Smooth muscle cell (in vitro differentiated cells): ENCODE results near the gene AHSG. TPM values are rescaled to one million over a fixed set of nuclear protein-coding genes. Genes with fewer than 3 reads are reported as not detected.
A peak's percentile ranks its signal among the peaks of the same experiment; 100 is the strongest.

Experiments used
- DNase-seq: peaks from one replicate; lab custom pipeline; 2025; ENCODE audit not compliant: unreplicated experiment; lab: John Stamatoyannopoulos, UW
- H2AFZ ChIP-seq: fragments of 200-600 bp; sonication (generic); 2 replicates; pipeline ENCODE4 v1.6.0; 2016; ENCODE audit warnings: antibody characterized with exemption, low read depth, mild to moderate bottlenecking
- H3F3A ChIP-seq: fragments of 200-600 bp; sonication (generic); 2 replicates; pipeline ENCODE4 v1.6.0; 2017; ENCODE audit warnings: antibody characterized with exemption, low read depth
- H3K27ac ChIP-seq: fragments of 200-600 bp; sonication (generic); 2 replicates; pipeline ENCODE4 v1.5.1; 2016; ENCODE audit warnings: low read depth, mild to moderate bottlenecking
- H3K27me3 ChIP-seq: fragments of 200-600 bp; sonication (generic); 2 replicates; pipeline ENCODE4 v1.6.1; 2016; ENCODE audit warnings: low read depth, mild to moderate bottlenecking
- H3K36me3 ChIP-seq: fragments of 200-600 bp; sonication (generic); 2 replicates; pipeline ENCODE4 v1.5.1; 2016; ENCODE audit warnings: low read depth
- H3K4me1 ChIP-seq: fragments of 200-600 bp; sonication (generic); 2 replicates; pipeline ENCODE4 v1.5.1; 2016; ENCODE audit warnings: low read depth
- H3K4me2 ChIP-seq: fragments of 200-600 bp; sonication (generic); 2 replicates; pipeline ENCODE4 v1.6.0; 2016; ENCODE audit warnings: mild to moderate bottlenecking
- H3K4me3 ChIP-seq: fragments of 200-600 bp; sonication (generic); 2 replicates; pipeline ENCODE4 v1.5.1; 2016; ENCODE audit warnings: mild to moderate bottlenecking
- H3K79me2 ChIP-seq: fragments of 200-600 bp; sonication (generic); 2 replicates; pipeline ENCODE4 v1.6.0; 2016; ENCODE audit warnings: low read depth, mild to moderate bottlenecking
- H3K9ac ChIP-seq: fragments of 200-600 bp; sonication (generic); 2 replicates; pipeline ENCODE4 v1.6.0; 2016; ENCODE audit warnings: low read depth
- H3K9me3 ChIP-seq: fragments of 200-600 bp; sonication (generic); replicated peaks from 2 replicates; pipeline ENCODE4 v1.5.1; 2016; ENCODE audit warnings: low read depth
- H4K20me1 ChIP-seq: fragments of 200-600 bp; sonication (generic); 2 replicates; pipeline ENCODE4 v1.6.0; 2016; ENCODE audit warnings: low read depth
- WGBS: methylation state at CpG from one replicate; pipeline ENCODE4 v1.1.7; 2016; ENCODE audit warnings: low lambda C conversion rate; 5-methylcytosine and 5-hydroxymethylcytosine counted together
- polyA plus RNA-seq: library from polyadenylated mRNA; unstranded; fragments of >200 nt; fragmentation: Nextera tagmentation; extraction: Ambion mirVana; gene quantifications from 2 replicates; pipeline ENCODE4 v1.2.1, GENCODE V29; 2016
- total RNA-seq: library from RNA; depleted of rRNA; stranded (reverse); fragments of >200 nt; gene quantifications from 2 replicates; pipeline ENCODE4 v1.2.3, GENCODE V29; 2014
- TF ChIP-seq, protein P1 (sequence below): fragments of 200-600 bp; sonication (generic); IDR thresholded peaks from 2 replicates; pipeline ENCODE4 v1.5.1; 2017; ENCODE audit warnings: borderline replicate concordance, mild to moderate bottlenecking, antibody characterized with exemption; ENCODE audit not compliant: insufficient read depth, poor library complexity, severe bottlenecking

AHSG gene
- total and polyA plus RNA-seq, 2 experiments from 2014 or later = 0.16 to 0.18 TPM

DNA sequence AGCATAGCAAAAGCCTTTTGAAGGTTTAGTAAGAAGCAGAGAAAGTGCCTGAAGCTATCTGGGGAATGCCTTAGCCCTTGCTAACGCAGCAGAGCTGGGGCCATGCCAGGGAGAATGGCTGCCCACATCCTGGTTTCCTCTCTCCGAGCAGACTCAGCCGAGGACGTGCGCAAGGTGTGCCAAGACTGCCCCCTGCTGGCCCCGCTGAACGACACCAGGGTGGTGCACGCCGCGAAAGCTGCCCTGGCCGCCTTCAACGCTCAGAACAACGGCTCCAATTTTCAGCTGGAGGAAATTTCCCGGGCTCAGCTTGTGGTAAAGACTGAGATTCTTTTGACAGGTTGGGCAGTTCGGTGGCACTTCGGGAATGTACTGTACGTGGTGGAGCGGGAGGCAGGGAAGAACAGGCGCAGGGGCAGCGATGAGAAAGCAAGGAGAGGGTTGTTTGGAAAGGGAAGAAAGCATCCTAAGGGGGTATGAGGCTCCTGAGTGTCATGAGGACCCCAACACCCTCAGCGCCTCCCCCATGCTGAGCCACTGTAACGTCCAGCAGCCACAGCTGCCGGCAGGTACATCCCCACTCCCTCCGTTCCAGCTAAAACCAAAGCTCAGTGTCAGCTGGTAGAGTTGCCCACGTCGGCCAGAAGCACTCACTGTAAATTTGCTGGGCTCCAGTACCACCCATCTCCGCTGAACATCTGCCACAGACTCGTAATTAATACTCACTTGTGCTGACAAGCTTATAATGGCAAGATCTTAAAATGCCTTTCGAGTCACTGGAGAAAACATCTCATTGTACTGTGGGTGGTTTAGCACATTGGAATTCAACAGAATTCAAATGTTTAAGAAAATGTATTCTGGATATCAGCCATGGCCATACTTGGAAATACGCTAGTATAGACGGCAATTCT lies 4.4 kb downstream of the AHSG start:
- DNase-seq = peak; percentile 48
- peak overlapping the region; percentile 56 for H3K4me2 ChIP-seq
- peak overlapping the region; percentile 2 for H2AFZ ChIP-seq
- WGBS = 31% methylated on average over 31 of the region's 31 CpGs
- H4K20me1 ChIP-seq = no peaks in the 10 kb centered on the region
- H3F3A ChIP-seq = no peaks in the 10 kb centered on the region
- TF ChIP-seq, protein P1, sequence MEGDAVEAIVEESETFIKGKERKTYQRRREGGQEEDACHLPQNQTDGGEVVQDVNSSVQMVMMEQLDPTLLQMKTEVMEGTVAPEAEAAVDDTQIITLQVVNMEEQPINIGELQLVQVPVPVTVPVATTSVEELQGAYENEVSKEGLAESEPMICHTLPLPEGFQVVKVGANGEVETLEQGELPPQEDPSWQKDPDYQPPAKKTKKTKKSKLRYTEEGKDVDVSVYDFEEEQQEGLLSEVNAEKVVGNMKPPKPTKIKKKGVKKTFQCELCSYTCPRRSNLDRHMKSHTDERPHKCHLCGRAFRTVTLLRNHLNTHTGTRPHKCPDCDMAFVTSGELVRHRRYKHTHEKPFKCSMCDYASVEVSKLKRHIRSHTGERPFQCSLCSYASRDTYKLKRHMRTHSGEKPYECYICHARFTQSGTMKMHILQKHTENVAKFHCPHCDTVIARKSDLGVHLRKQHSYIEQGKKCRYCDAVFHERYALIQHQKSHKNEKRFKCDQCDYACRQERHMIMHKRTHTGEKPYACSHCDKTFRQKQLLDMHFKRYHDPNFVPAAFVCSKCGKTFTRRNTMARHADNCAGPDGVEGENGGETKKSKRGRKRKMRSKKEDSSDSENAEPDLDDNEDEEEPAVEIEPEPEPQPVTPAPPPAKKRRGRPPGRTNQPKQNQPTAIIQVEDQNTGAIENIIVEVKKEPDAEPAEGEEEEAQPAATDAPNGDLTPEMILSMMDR = peak; percentile 93
- no peak overlapping the region for H3K9ac ChIP-seq
- H3K36me3 ChIP-seq = no peaks in the 10 kb centered on the region
- H3K27ac ChIP-seq = no peak overlapping the region
- peaks cover 8% of the 10 kb centered on the region for H3K27me3 ChIP-seq
- H3K79me2 ChIP-seq = no peaks in the 10 kb centered on the region
- no peaks in the 10 kb centered on the region for H3K9me3 ChIP-seq
- H3K4me1 ChIP-seq = no peaks in the 10 kb centered on the region
- H3K4me3 ChIP-seq = no peak overlapping the region

DNA sequence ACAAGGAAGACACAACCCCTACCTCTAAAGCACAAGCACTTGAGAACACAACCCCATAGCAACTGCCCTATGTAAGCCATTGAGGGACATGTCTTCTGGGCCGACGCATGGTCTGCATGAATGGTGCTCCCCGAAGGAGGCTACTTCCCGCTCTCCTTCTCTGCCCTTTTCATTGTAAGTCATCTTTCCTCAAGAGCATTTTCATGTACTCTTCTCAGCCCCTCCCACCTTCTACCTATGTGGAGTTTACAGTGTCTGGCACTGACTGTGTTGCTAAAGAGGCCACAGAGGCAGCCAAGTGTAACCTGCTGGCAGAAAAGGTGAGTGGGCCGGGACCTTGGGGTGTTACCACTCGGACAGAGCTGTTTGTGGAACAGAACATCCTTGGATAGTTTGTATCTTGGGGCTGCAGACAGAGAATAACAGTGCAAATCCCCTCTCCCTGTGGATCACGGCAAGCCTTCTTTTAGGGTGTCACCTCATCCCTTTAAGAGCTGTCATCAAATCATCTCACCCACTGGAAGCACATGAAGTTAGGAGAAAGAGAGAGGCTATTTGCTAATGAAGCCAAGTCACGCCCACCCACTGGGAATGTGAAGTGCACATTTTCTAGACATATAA lies 5.6 kb downstream of the AHSG start:
- H3F3A ChIP-seq = no peaks in the 10 kb centered on the region
- no peak overlapping the region for H3K4me2 ChIP-seq
- H3K9me3 ChIP-seq = no peaks in the 10 kb centered on the region
- no peak for DNase-seq
- peaks cover 9% of the 10 kb centered on the region for H3K27me3 ChIP-seq
- no peaks in the 10 kb centered on the region for H4K20me1 ChIP-seq
- H2AFZ ChIP-seq = no peak overlapping the region
- H3K4me1 ChIP-seq = no peaks in the 10 kb centered on the region
- WGBS = 95% methylated on average over 8 of the region's 8 CpGs
- H3K36me3 ChIP-seq = no peaks in the 10 kb centered on the region
- H3K4me3 ChIP-seq = no peak overlapping the region
- TF ChIP-seq, protein P1 = no peak
- no peak overlapping the region for H3K9ac ChIP-seq
- H3K27ac ChIP-seq = no peak overlapping the region
- no peaks in the 10 kb centered on the region for H3K79me2 ChIP-seq

DNA sequence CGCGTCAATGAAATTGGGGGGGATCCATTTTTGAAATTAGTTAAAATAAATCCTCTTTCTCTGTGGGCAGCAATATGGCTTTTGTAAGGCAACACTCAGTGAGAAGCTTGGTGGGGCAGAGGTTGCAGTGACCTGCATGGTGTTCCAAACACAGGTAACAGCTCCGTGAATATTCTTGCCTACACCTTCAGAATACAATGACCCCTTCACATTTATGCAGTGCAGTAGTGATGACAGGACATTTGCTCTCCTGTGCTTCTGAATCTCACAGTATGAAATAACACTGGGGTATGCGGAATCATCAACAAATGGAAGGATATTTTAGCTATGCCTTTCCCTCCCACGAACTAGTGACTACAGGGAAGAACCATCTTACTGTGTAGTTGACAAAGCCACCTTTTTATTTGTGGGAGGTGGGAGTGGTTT lies 6.9 kb downstream of the AHSG start:
- Histone ChIP-seq H3K27me3 (peaks cover 6% of the 10 kb centered on the region), H3K9me3 (no peaks in the 10 kb centered on the region), H3F3A (no peaks in the 10 kb centered on the region), H4K20me1 (no peaks in the 10 kb centered on the region), H2AFZ (no peak overlapping the region), H3K36me3 (no peaks in the 10 kb centered on the region), H3K9ac (no peak overlapping the region), H3K4me1 (no peaks in the 10 kb centered on the region), H3K79me2 (no peaks in the 10 kb centered on the region), H3K4me3 (no peak overlapping the region), H3K27ac (no peak overlapping the region), H3K4me2 (no peak overlapping the region)
- DNase-seq = no peak
- TF ChIP-seq, protein P1 = no peak
- 93% methylated on average over 5 of the region's 5 CpGs for WGBS
